ENCODE data around the gene IFNW1.

IFNW1 gene

GRCh38 chr9:21110708-21111576, 30.7 kb downstream of the IFNW1 start:
- no peak for DNase-seq (ENCODE audit: low read depth in 2 of 2)

- no peak for DNase-seq (ENCODE audit: low read depth in 2 of 2)
These were observed 36.8 kb downstream of the IFNW1 start for GRCh38 chr9:21104787-21105186.

GRCh38 chr9:21102305-21102704, 39.3 kb downstream of the IFNW1 start:
- DNase-seq (ENCODE audit: low read depth in 2 of 2) = no peak

- DNase-seq (ENCODE audit: low read depth in 2 of 2) = no peak
These were observed 43.8 kb downstream of the IFNW1 start for GRCh38 chr9:21097817-21098216.

- no peak for DNase-seq (ENCODE audit: low read depth in 2 of 2)
These were observed 44.8 kb downstream of the IFNW1 start for GRCh38 chr9:21096901-21097255.

GRCh38 chr9:21096172-21096900, 45.3 kb downstream of the IFNW1 start:
- DNase-seq (ENCODE audit: low read depth in 2 of 2) = no peak

GRCh38 chr9:21095561-21095960, 46.1 kb downstream of the IFNW1 start:
- no peak for DNase-seq (ENCODE audit: low read depth in 2 of 2)
